Measurements from ENCODE around the gene ARSA. TPM values are rescaled to one million over a fixed set of nuclear protein-coding genes. Genes with fewer than 3 reads are reported as not detected.
"Not testable (repeated sequence)": the region's sequence is repeated elsewhere in the genome, so short reads cannot be mapped to it uniquely, and the experiment has no call there.

The ARSA gene
- total RNA-seq, 3 donors from 2014 or later (not counting 1 experiment from before 2014, with no cell fraction given): 69.2 to 77.8 (median 69.3) TPM

DNA sequence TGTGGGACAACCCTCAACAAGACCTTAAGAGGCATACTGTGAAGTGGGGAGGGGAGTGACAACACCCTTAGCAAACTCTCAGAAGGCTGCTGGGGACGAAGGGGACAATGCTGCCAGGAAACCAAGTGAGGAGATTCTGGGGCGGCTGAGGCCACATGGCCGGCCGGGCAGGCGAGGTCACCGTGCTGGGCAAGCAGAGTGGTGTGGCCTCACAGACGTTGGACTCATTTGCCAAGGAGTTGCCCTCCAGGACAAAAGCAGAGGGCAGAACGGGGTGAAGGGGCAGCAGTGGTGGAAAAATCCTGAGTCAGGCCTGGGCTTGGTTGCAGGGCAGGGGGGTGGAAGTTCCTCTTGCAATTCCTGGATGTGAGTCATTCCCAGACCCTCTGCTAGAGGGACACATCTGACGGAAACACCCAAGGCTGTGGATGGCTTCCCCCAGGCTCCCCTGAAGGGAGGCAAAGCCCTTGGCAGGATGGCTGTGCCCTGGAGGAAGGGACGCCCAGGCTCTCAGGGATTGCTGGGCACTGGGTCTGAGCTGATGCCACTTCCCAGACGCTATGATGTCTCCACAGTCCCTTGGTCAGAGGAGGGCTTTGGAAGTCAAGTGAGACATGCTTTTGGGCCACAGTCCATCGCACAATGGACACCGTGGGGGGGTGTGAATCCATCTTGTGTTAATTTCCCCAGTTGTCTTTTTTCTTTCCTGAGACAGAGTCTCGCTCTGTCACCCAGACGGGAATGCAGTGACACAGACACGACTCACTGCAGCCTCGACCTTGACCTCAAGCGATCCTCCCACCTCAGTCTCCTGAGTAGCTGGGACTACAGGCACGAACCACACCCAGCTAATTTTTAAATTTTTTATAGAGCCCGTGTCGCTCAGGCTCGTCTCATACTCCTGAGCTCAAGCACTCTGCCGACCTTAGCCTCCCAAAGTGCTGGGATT, 28.4 kb upstream of the ARSA start:
- Histone ChIP-seq H3K9me3 (ENCODE audit: control insufficient read depth, insufficient read depth, low read length) (no peaks in the 10 kb centered on the region), H3K36me3 (ENCODE audit: control insufficient read depth, insufficient read depth, low read length) (no peaks in the 10 kb centered on the region), H3K27me3 (ENCODE audit: control insufficient read depth, insufficient read depth, low read length) (no peaks in the 10 kb centered on the region), H3K4me3 (ENCODE audit: low read length) (no peak overlapping the region), H3K4me1 (ENCODE audit: control insufficient read depth, insufficient read depth, low read length) (no peaks in the 10 kb centered on the region), H3K27ac (ENCODE audit: low read length) (no peak overlapping the region)
- Mint-ChIP-seq H3K27ac (no peak overlapping the region), H3K36me3 (no peaks in the 10 kb centered on the region), H3K27me3 (ENCODE audit: low read depth in 2 of 2) (peaks cover 6% of the 10 kb centered on the region in 2 donors), H3K9me3 (no peaks in the 10 kb centered on the region), H3K4me3 (no peak overlapping the region), H3K4me1 (no peaks in the 10 kb centered on the region)
- 85% methylated on average over 23 of the region's 23 CpGs for WGBS (ENCODE audit: insufficient coverage)
- no peak for DNase-seq
- intact Hi-C loops (cut with micrococcal nuclease): no loop called here
- TF ChIP-seq CTCF (IDR thresholded peaks at IDR 0.05): no peak
- ATAC-seq: no peak

- H3K36me3 ChIP-seq (ENCODE audit: control insufficient read depth, insufficient read depth, low read length); H3K27ac ChIP-seq (ENCODE audit: low read length); DNase-seq; ATAC-seq; H3K27me3 ChIP-seq (ENCODE audit: control insufficient read depth, insufficient read depth, low read length); H3K27me3 Mint-ChIP-seq (ENCODE audit: low read depth in 2 of 2); intact Hi-C loops (cut with micrococcal nuclease); H3K4me1 Mint-ChIP-seq; H3K36me3 Mint-ChIP-seq; H3K4me3 ChIP-seq (ENCODE audit: low read length); H3K4me3 Mint-ChIP-seq; H3K4me1 ChIP-seq (ENCODE audit: control insufficient read depth, insufficient read depth, low read length); H3K9me3 Mint-ChIP-seq; H3K9me3 ChIP-seq (ENCODE audit: control insufficient read depth, insufficient read depth, low read length); H3K27ac Mint-ChIP-seq: not testable (repeated sequence)
- 89% methylated on average over 6 of the region's 6 CpGs for WGBS (ENCODE audit: insufficient coverage)
Measured at GRCh38 chr22:50654664-50655063, 26.7 kb upstream of the ARSA start.

DNA sequence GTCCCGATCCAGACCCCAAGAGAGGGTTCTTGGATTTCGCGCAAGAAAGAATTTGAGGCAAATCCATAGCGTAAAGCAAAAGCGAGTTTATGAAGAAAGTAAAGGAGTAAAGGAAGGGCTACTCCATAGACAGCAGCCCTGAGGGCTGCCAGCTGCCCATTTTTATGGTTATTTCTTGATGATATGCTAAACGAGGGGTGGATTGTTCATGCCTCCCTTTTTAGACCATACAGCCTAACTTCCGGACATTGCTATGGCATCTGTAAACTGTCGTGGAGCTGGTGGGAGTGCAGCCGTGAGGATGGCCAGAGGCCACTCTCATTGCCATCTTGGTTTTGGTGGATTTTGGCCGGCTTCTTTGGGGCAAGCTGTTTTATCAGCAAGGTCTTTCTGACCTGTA, 25.3 kb upstream of the ARSA start:
- no peak overlapping the region for H3K4me3 Mint-ChIP-seq
- TF ChIP-seq CTCF (IDR thresholded peaks at IDR 0.05): no peak
- no peaks in the 10 kb centered on the region for H3K4me1 Mint-ChIP-seq
- WGBS (ENCODE audit: insufficient coverage): 93% methylated on average over 10 of the region's 10 CpGs
- no peak for DNase-seq
- H3K27ac ChIP-seq (ENCODE audit: low read length): no peak overlapping the region
- peaks cover 0 to 6% of the 10 kb centered on the region in 2 donors for H3K27me3 Mint-ChIP-seq (ENCODE audit: low read depth in 2 of 2)
- H3K4me3 ChIP-seq (ENCODE audit: low read length): no peak overlapping the region
- intact Hi-C loops (cut with micrococcal nuclease): no loop called here
- no peaks in the 10 kb centered on the region for H3K9me3 ChIP-seq (ENCODE audit: control insufficient read depth, insufficient read depth, low read length)
- no peaks in the 10 kb centered on the region for H3K27me3 ChIP-seq (ENCODE audit: control insufficient read depth, insufficient read depth, low read length)
- H3K9me3 Mint-ChIP-seq: no peaks in the 10 kb centered on the region
- H3K4me1 ChIP-seq (ENCODE audit: control insufficient read depth, insufficient read depth, low read length): no peaks in the 10 kb centered on the region
- no peak for ATAC-seq
- H3K36me3 ChIP-seq (ENCODE audit: control insufficient read depth, insufficient read depth, low read length): no peaks in the 10 kb centered on the region
- no peak overlapping the region for H3K27ac Mint-ChIP-seq
- H3K36me3 Mint-ChIP-seq: no peaks in the 10 kb centered on the region

DNA sequence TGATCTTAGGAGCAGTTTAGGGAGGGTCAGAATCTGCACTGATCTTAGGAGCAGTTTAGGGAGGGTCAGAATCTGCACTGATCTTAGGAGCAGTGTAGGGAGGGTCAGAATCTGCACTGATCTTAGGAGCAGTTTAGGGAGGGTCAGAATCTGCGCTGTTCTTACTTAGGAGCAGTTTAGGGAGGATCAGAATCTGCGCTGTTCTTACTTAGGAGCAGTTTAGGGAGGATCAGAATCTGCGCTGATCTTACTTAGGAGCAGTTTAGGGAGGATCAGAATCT, 15.8 kb upstream of the ARSA start:
- ATAC-seq; H3K4me3 ChIP-seq (ENCODE audit: low read length); intact Hi-C loops (cut with micrococcal nuclease); H3K9me3 Mint-ChIP-seq; H3K27ac Mint-ChIP-seq; H3K9me3 ChIP-seq (ENCODE audit: control insufficient read depth, insufficient read depth, low read length); H3K36me3 ChIP-seq (ENCODE audit: control insufficient read depth, insufficient read depth, low read length); H3K36me3 Mint-ChIP-seq; H3K27me3 ChIP-seq (ENCODE audit: control insufficient read depth, insufficient read depth, low read length); H3K4me3 Mint-ChIP-seq; H3K27ac ChIP-seq (ENCODE audit: low read length); DNase-seq; H3K4me1 Mint-ChIP-seq; H3K4me1 ChIP-seq (ENCODE audit: control insufficient read depth, insufficient read depth, low read length): not testable (repeated sequence)
- peaks cover 11% of the 10 kb centered on the region in 2 donors for H3K27me3 Mint-ChIP-seq (ENCODE audit: low read depth in 2 of 2)
- 87% methylated on average over 3 of the region's 3 CpGs for WGBS (ENCODE audit: insufficient coverage)

- H3K27me3 ChIP-seq (ENCODE audit: control insufficient read depth, insufficient read depth, low read length); intact Hi-C loops (cut with micrococcal nuclease): not testable (repeated sequence)
- 92% methylated on average over 17 of the region's 17 CpGs for WGBS (ENCODE audit: insufficient coverage)
Measured at GRCh38 chr22:50643021-50643820, 15.3 kb upstream of the ARSA start.

More at GRCh38 chr22:50643021-50643820, 15.3 kb upstream of the ARSA start:
- not testable (repeated sequence) for H3K9me3 ChIP-seq (ENCODE audit: control insufficient read depth, insufficient read depth, low read length); H3K27ac ChIP-seq (ENCODE audit: low read length); H3K36me3 ChIP-seq (ENCODE audit: control insufficient read depth, insufficient read depth, low read length); H3K27ac Mint-ChIP-seq; H3K4me3 Mint-ChIP-seq; H3K4me1 Mint-ChIP-seq; DNase-seq; H3K9me3 Mint-ChIP-seq; H3K4me3 ChIP-seq (ENCODE audit: low read length); ATAC-seq; H3K4me1 ChIP-seq (ENCODE audit: control insufficient read depth, insufficient read depth, low read length); H3K36me3 Mint-ChIP-seq
- peaks cover 11% of the 10 kb centered on the region in 2 donors for H3K27me3 Mint-ChIP-seq (ENCODE audit: low read depth in 2 of 2)
